ENCODE measurements around the gene MCCC1. TPM values are rescaled to one million over a fixed set of nuclear protein-coding genes. Genes with fewer than 3 reads are reported as not detected.
"Not testable (repeated sequence)": the region's sequence is repeated elsewhere in the genome, so short reads cannot be mapped to it uniquely, and the experiment has no call there.

MCCC1 gene
- polyA plus RNA-seq, 3 donors = 57.8 to 68.7 (median 59.4) TPM

DNA sequence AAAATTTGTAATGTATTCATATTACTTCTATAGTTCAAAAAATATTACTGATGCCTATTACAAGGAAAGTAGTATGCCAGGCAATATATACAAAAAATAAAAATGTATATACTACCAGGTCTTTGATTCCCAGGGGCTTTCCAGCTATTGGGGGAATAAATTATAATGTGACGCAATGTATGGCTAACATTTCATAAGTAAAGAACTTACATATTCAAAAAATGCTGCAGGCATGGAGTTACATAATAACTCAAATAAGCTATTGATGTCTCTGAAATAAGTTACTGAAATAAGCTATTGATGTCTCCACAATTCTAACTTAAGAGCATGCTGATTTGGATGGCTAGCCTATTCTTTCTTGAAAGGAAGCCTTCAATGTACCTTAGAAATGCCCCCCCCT lies 30.2 kb downstream of the MCCC1 start:
- 0 to 36% (median 3%) methylated on average over 1 of the region's 1 CpG for WGBS, 3 donors
- no peak overlapping the region for H3K27ac ChIP-seq (ENCODE audit: low read depth, low read length)

DNA sequence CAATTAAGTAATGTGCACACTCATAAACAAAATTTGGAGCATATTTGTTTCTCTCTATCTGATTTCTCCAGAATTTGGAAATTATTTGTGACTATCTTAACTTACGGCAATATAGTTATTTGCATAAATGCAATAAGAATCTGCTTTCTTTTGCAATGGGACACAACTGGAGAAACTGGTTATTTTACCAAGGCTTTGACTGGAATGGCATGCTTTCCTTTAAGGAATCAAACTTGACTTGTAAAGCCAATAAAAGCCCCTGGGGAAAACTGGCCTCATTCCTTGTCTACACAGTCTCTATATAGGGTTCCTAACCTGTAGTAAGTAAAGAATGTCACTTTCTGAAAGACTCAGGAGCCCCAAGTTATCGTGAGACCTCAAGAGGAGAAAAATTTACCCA lies 32.4 kb downstream of the MCCC1 start:
- 98 to 99% (median 99%) methylated on average over 2 of the region's 2 CpGs for WGBS, 3 donors
- H3K27ac ChIP-seq (ENCODE audit: low read depth, low read length) = not testable (repeated sequence)

DNA sequence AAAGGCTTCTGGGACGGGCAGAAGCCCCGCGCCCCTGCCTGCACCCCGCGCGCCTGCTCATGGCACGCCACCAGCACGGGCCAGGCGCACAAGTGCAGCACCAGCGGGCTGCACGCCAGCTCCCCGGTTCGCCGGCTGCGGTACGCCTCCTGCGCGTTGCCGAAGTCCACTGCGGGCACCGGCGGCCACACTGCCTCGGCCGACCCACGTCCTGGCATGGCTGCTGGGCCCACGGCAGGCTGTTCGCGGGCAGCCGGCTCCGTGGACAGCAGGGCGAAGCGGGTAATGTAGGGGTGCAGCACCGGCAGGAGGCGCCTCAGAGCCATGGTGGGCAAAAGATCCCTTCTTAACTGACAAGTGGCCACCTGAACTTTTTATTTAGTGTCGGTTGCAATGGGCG lies 34.8 kb downstream of the MCCC1 start:
- WGBS, 3 donors = 91 to 92% (median 91%) methylated on average over 36 of the region's 36 CpGs
- H3K27ac ChIP-seq (ENCODE audit: low read depth, low read length) = no peak overlapping the region

DNA sequence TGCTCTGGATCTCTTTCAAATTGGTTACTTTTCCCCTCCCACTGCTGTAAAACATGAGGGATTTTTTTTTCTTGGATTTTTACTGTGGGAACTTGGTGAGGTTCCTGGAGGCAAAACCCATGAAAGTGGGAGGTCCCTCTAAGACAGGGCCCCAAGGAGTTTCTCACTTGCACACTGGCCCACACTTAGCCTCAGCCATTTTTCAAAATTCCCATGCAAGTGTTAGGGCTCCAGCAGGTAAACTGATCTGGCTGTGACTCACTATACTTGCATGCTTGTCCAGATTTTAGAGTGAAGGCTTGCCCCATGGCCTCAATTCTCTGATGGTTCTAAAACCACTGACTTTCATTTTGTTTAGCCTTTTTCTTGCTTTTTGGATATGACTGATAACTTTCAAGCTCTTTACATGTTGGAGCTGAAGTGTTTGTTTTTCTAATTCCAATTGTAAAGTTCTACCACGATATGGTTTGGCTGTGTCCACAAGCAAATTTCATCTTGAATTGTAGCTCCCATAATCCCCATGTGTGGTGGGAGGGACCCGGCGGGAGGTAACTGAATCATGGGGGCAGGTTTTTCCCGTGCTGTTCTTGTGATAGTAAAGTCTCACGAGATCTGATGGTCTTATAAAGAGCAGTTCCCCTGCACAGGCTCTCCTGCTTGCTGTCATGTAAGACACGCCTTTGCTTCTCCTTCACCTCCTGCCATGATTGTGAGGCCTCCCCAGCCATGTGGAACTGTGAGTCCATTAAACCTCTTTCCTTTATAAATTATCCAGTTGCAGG lies 37.7 kb downstream of the MCCC1 start:
- H3K27ac ChIP-seq (ENCODE audit: low read depth, low read length) = no peak overlapping the region
- WGBS, 3 donors = 86 to 91% (median 89%) methylated on average over 6 of the region's 6 CpGs

DNA sequence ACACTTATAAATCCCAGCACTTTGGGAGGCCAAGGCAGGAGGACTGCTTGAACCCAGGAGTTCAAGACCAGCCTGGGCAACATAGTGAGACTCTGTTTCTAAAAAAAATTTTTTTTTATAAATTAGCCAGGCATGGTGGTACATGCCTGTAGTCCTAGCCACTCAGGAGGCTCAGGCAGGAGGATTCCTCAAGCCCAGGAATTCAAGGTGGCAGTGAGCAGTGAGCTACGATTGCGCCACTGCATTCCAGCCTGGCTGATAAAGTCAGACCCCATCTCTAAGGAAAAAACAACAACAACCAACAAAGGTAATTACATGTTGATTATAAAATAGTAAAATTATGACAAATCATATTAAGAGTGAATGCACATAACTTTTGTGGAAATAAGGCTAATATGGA lies 40.9 kb downstream of the MCCC1 start:
- WGBS, 3 donors = 94 to 100% (median 95%) methylated on average over 2 of the region's 2 CpGs
- no peak overlapping the region for H3K27ac ChIP-seq (ENCODE audit: low read depth, low read length)

DNA sequence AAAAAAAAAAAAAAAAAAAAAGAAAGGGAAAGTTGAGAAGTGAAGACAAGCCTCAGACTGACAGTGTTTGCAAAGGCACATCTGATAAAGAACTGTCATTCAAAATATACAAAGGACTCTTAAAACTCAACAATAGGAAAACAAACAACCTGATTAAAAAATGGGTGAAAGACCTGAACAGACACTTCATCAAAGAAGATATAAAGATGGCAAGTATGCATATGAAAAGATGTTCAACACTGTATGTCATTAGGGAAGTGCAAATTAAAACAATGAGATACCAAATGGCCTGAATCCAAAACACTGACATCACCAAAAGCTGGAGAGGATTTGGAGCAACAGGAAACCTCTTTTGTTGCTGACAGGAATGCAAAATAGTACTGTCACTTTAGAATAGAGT lies 48.6 kb downstream of the MCCC1 start:
- H3K27ac ChIP-seq (ENCODE audit: low read depth, low read length) = no peak overlapping the region

DNA sequence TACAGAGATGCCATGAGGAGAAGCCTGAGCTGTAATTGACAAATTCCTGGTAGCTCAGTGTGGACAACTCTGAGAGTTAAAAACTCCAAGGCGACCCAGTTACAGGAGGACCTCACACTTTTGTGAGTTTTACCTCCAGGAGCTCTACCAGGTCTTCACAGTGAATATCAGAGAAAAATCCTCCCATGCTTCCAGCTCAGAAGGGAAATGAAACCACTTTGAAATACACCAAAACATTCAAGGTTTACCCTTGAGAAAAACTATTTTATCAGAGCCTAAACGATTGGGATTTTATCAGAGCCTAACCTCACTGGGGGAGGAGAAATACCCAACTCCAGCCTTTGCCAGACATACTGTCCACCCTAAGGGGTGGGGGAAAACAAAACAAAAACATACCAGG lies 52.4 kb downstream of the MCCC1 start:
- WGBS, 3 donors = 43 to 76% (median 71%) methylated on average over 2 of the region's 2 CpGs
- H3K27ac ChIP-seq (ENCODE audit: low read depth, low read length) = no peak overlapping the region

DNA sequence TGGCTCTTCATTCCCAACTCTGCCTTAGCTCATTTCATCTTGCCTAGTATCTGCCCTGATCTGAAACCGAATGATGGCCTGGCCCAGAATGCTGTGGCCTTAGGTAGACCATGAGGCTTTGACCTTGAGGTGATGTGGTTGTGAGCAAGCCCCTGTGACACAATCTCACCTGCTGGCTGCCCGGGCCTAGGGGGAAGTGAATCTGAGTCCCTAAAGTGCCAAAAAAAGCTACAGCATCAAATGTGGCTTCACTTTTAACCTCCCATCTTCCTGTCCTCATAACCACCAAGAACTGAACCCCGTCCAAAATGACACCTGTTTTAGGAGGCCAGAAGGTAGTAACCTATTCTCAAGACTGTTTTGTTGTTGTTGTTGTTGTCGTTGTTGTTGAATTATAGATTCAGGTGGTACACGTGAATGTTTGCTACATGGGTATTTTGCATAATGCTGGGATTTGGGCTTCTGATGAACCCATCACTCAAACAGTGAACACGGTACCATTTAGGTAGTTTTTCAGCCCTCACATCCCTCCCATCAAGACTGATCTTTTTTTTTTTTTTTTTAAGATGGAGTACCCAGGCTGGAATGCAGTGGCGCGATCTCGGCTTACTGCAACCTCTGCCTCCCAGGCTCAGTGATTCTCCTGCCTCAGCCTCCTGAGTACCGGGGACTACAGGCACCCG lies 54.6 kb downstream of the MCCC1 start:
- WGBS, 3 donors = 81 to 85% (median 82%) methylated on average over 11 of the region's 11 CpGs
- H3K27ac ChIP-seq (ENCODE audit: low read depth, low read length) = no peak overlapping the region

DNA sequence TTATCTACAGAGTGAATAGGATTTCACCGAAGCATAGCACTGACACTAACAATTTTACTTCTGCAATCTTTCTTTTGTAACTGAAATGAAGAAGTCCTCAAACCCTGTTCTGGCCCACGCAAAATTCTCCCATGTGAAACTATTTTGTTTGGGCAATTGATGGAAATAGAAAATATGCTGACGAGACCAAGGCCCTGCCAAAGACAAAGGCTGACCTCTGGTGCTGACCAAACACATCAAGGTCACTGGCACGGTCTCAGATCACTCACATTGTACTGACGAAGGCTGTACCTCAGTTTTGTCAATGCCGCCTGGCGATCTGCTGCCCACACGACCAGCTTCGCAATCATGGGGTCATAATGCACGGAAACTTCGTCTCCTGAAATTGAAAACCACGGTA lies 60.5 kb downstream of the MCCC1 start:
- 67 to 89% (median 88%) methylated on average over 12 of the region's 12 CpGs for WGBS, 3 donors
- no peak overlapping the region for H3K27ac ChIP-seq (ENCODE audit: low read depth, low read length)

DNA sequence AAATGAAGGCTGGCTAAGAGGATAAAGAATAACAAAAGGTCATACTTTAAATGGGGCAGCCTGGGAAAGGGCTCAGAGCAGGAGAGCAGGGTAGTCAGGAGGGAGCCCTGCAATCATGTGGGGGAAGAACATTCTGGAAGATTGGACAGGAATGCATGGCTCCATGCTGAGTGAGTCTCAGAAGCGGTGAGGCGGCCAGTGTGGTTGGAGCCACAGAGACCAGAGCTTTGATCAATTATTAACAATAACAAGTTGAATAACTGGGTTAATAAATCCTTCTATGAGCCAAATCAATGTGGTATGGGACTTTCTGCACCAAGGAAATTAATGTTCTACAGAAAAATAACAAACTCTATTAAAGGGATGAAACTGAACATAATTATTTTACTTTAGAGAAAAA lies 61.1 kb downstream of the MCCC1 start:
- no peak overlapping the region for H3K27ac ChIP-seq (ENCODE audit: low read depth, low read length)
- WGBS, 3 donors = 77 to 100% (median 98%) methylated on average over 2 of the region's 2 CpGs

DNA sequence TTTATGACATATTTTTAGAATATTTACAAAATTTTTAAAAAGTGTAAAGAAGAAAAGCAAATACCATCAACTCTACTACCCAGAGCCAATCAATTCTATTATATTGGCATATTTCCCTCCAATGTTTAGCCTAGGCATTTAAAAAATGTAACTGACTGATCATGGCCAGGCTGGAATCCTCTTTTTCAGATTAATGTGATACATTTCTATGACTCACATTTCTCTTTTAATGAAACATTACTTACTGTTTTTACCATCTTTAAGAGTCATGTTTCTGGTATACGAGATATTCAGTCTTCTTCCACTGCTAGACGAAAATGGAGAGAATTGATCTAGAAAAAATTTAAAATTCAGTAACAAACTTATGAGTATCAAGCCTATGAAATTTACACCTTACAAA lies 65.5 kb downstream of the MCCC1 start:
- H3K27ac ChIP-seq (ENCODE audit: low read depth, low read length) = no peak overlapping the region
- WGBS, 3 donors = 91 to 96% (median 96%) methylated on average over 2 of the region's 2 CpGs

DNA sequence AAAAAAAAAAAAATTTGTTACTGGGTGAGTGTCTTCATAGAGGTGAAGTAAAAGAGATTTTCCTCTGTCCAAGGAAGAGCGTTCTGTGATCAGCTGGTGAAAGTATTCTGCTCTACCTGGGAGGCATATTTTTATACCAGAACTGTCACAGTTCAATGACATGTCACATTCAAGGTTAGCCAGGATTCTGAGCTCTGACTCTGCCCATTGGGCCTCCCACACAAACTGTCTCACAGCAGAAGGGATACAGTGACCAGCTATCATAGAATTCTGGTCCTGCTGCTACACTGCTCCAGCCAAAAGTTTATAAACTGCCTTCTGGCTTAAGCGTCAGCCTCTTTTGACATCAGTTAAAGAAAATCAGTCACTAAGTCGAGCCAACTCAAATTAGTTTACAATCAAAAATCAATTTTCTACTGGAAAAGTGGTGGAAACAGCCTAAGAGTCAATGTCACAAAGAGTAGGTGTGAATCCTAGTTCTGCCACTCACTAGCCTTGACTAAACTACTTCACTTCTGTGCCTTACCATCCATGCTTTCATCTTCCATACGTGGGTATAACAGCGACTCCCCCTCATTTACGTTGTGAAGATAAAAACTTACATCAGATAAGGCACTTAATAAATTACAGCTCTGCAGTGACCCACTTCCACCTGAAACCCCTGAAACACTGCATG lies 66.3 kb downstream of the MCCC1 start:
- no peak overlapping the region for H3K27ac ChIP-seq (ENCODE audit: low read depth, low read length)
- 64 to 91% (median 90%) methylated on average over 6 of the region's 6 CpGs for WGBS, 3 donors

DNA sequence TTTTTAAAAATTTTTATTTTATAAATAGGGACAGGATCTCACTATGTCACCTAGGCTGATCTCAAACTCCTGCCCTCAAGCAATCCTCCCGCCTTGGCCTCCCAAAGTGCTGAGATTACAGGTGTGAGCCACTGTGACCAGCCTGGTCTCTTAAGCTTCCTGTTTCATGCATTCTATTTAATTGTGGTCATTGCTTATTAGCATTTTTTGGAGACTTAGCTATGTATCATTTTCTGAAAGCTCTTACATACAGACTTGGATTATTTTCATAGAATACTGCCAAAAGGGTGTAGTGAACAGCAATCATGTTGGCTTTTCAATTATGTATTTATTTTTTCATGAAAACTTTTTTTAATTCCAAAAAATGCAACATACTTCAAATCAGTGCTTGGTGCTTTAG lies 67.5 kb downstream of the MCCC1 start:
- H3K27ac ChIP-seq (ENCODE audit: low read depth, low read length) = no peak overlapping the region
- 94 to 96% (median 96%) methylated on average over 1 of the region's 1 CpG for WGBS, 3 donors

DNA sequence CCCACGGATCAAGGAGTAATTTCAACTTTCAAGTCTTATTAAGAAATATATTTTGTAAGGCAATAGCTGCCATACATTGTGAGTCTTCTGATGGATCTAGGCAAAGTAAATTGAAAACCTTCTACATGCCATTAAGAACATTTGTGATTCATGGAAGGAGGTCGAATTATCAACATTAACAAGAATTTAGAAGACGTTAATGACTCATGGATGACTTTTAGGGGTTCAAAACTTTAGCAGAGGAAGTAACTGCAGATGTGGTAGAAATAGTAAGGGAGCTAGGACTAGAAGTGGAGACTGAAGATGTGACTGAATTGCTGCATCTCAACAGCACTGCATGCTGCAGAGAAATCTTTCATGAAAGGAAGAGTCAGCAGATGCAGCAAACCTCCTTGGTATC lies 70.9 kb downstream of the MCCC1 start:
- WGBS, 3 donors = 95 to 99% (median 99%) methylated on average over 3 of the region's 3 CpGs
- H3K27ac ChIP-seq (ENCODE audit: low read depth, low read length) = no peak overlapping the region

DNA sequence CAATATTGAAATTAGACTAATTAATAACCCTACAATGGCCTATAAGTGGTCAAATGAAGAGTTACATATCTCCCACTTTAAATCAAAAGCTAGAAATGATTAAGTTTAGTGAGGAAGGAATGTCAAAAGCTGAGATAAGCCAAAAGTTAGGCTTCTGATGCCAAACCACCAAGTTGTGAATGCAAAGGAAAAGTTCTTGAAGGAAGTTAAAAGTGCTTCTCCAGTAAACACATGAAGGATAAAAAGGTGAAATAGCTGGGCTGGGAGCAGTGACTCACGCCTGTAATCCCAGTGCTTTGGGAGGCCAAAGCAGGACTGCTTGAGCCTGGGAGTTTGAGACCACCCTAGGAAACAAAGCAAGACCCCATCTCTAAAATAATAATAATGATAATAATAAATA lies 72.0 kb downstream of the MCCC1 start:
- H3K27ac ChIP-seq (ENCODE audit: low read depth, low read length) = no peak overlapping the region
- 95 to 98% (median 96%) methylated on average over 1 of the region's 1 CpG for WGBS, 3 donors

DNA sequence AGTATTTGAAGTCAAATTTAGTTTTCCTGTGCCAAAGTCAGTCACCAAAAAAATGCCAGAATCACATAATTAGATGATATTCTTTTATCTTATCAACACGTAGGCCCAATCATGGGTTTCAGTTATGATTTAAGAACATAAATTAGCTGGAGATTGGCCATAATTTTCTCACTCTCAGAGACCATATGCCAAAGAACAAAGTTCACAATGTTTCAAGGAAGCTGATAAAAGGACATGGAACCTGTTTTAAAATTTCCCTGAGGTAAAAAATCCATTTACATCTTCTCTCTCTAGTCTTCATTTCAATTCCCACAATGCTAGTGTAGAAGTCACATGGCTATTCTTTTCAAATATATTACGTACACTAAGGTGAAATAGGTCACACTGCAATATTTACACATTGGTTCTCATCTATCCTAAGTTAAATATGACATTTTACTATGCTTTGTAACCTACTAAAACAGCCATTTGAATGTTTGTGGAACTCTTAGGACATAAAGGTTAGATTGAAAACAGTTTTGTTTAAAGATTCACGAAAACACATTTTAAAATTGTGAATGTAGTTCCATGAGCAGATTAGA lies 76.3 kb downstream of the MCCC1 start:
- no peak overlapping the region for H3K27ac ChIP-seq (ENCODE audit: low read depth, low read length)
- WGBS, 3 donors = 43 to 92% (median 85%) methylated on average over 3 of the region's 3 CpGs

DNA sequence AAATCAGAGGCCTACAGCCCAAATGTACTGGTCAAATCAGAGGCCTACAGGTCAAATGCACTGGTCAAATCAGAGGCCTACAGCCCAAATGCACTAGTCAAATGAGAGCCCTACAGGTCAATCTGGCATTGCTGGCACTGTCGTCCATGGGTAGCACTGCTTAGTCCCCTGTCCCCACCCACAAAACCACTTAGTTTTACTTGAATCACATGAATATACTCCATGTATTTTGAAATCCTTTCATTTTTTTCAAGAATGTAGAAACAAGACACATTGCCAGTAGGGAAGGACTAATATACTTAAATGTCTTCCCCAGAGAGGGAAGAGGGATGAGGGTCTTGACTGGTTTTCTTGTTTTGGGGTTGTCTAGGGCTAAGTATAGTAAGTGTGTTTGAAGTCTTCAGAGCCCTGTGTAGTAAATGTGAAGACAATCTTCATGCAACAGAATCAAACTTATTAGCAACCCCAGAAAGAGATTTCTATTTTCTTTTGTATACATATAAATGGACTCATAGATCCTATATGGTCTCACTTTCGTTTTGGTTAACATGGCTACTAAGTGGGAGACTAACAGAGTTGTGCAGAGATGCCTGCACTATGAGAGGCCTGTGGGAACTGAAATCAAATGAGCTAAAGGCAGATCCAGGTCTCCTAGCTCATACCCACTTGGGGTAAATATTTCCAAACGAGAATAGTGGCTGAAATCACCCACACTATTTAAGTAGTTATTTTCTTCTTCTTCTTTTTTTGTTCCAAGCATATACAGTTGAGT lies 80.7 kb downstream of the MCCC1 start:
- H3K27ac ChIP-seq (ENCODE audit: low read depth, low read length) = no peak overlapping the region
- 95 to 96% (median 96%) methylated on average over 3 of the region's 3 CpGs for WGBS, 3 donors

DNA sequence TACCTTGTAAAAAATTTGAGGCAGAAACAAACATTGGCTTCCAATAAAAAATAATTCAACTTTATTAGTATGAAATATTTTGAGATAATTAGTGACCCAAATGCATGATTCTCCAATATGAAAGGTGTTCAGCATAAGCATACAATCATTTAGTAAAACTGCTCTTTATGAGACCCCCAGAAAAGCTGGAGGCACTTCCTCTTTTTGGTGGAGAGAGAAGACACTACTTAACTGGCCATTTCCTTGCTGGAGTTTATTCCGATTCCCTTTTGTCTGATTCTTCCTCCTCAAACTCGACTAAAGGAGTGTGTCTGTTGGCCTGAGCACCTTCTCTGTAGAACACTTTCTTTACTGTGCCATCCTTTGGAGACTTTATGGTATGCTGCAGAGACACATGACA lies 84.1 kb downstream of the MCCC1 start:
- no peak overlapping the region for H3K27ac ChIP-seq (ENCODE audit: low read depth, low read length)
- 62 to 82% (median 63%) methylated on average over 2 of the region's 2 CpGs for WGBS, 3 donors

DNA sequence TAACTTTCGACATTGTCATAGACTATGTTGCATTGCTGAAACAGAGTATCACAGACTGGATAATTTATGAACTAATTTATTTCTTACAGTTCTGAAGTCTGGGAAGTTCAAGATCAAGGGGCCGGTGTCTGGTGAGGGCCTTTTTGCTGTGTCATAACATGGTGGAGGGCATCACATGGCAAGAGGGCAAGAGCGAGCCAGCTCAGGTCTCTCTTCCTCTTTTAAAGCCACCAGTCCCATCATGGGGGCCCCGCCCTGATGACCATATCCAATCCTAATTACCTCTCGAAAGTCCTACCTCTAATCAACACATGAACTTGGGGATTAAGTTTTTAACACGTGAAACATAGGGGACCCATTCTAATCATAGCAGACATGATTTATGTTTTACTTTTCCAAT lies 85.4 kb downstream of the MCCC1 start:
- 85 to 89% (median 85%) methylated on average over 6 of the region's 6 CpGs for WGBS, 3 donors
- H3K27ac ChIP-seq (ENCODE audit: low read depth, low read length) = no peak overlapping the region
